ENCODE results near the gene LMLN.

Gene LMLN

DNA sequence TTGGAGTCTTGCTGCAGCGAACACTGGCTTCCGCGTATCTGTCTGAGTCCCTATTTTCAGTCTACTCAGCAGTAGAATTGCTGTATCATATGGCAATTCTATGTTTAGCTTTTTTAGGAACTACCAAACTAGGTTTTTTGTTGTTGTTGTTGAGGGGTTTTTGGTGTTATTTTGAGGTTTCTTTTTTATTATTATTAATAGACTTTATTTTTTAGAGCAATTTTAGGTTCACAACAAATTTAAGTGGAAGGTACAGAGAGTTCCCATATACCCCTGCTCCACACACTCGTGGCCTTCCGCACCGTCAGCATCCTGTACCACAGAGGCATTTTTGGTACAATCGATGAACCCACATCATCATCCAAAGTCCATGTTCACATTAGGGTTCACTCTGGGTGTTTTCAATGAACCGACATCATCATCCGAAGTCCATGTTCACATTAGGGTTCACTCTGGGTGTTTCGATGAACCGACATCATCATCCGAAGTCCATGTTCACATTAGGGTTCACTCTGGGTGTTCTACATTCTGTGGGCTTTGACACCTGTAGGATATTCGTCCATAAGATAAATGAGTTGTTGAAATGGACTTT, 67.9 kb downstream of the LMLN start:
- TF ChIP-seq, protein P1, sequence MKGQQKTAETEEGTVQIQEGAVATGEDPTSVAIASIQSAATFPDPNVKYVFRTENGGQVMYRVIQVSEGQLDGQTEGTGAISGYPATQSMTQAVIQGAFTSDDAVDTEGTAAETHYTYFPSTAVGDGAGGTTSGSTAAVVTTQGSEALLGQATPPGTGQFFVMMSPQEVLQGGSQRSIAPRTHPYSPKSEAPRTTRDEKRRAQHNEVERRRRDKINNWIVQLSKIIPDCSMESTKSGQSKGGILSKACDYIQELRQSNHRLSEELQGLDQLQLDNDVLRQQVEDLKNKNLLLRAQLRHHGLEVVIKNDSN (IDR thresholded peaks at IDR 0.05) = no peak
- TF ChIP-seq FOXM1 (IDR thresholded peaks at IDR 0.05; ENCODE audit: borderline replicate concordance, low read depth) (no peak), NFIC (IDR thresholded peaks at IDR 0.05) (no peak), TAF1 (IDR thresholded peaks at IDR 0.05; ENCODE audit: low read depth) (no peak), CEBPB (IDR thresholded peaks at IDR 0.05) (no peak), YY1 (IDR thresholded peaks at IDR 0.05; ENCODE audit: low read depth) (no peak), TCF12 (IDR thresholded peaks at IDR 0.05; ENCODE audit: low read depth) (no peak), CREB1 (IDR thresholded peaks at IDR 0.05; ENCODE audit: low read depth) (no peak), EP300 (IDR thresholded peaks at IDR 0.05; ENCODE audit: borderline replicate concordance) (no peak), TEAD4 (IDR thresholded peaks at IDR 0.05) (no peak), RAD21 (IDR thresholded peaks at IDR 0.05; ENCODE audit: low read depth) (no peak)
- TF ChIP-seq, protein P2, sequence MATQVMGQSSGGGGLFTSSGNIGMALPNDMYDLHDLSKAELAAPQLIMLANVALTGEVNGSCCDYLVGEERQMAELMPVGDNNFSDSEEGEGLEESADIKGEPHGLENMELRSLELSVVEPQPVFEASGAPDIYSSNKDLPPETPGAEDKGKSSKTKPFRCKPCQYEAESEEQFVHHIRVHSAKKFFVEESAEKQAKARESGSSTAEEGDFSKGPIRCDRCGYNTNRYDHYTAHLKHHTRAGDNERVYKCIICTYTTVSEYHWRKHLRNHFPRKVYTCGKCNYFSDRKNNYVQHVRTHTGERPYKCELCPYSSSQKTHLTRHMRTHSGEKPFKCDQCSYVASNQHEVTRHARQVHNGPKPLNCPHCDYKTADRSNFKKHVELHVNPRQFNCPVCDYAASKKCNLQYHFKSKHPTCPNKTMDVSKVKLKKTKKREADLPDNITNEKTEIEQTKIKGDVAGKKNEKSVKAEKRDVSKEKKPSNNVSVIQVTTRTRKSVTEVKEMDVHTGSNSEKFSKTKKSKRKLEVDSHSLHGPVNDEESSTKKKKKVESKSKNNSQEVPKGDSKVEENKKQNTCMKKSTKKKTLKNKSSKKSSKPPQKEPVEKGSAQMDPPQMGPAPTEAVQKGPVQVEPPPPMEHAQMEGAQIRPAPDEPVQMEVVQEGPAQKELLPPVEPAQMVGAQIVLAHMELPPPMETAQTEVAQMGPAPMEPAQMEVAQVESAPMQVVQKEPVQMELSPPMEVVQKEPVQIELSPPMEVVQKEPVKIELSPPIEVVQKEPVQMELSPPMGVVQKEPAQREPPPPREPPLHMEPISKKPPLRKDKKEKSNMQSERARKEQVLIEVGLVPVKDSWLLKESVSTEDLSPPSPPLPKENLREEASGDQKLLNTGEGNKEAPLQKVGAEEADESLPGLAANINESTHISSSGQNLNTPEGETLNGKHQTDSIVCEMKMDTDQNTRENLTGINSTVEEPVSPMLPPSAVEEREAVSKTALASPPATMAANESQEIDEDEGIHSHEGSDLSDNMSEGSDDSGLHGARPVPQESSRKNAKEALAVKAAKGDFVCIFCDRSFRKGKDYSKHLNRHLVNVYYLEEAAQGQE (IDR thresholded peaks at IDR 0.05; ENCODE audit: low read depth) = no peak
- TF ChIP-seq, protein P3, sequence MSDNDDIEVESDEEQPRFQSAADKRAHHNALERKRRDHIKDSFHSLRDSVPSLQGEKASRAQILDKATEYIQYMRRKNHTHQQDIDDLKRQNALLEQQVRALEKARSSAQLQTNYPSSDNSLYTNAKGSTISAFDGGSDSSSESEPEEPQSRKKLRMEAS (IDR thresholded peaks at IDR 0.05) = no peak

DNA sequence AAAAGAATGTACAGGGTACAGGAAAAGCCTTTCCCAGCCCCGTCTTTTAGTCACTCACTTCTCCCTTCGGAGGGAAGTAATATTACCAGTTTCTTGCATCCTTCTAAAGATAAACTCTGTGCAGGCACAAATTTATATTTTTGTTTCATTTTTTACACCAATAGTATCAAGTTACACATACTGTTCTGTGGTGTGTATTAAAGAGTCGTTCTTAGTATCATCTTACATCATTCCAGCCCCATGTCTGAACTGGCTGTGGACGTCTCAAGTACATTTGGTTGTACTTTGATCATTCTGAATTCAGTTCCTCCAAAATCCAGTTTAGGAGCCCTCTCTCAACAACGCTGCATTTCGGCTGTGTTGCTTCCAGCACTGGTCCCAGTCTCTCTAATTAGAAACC, 68.7 kb downstream of the LMLN start:
- TF ChIP-seq TCF12 (IDR thresholded peaks at IDR 0.05; ENCODE audit: low read depth) = no peak
- no peak for TF ChIP-seq CREB1 (IDR thresholded peaks at IDR 0.05; ENCODE audit: low read depth)
- TF ChIP-seq, protein P3 (IDR thresholded peaks at IDR 0.05) = no peak
- no peak for TF ChIP-seq ZBTB7A (IDR thresholded peaks at IDR 0.05; ENCODE audit: low read depth)
- no peak for TF ChIP-seq EGR1 (IDR thresholded peaks at IDR 0.05)
- no peak for TF ChIP-seq EP300 (IDR thresholded peaks at IDR 0.05; ENCODE audit: borderline replicate concordance)
- no peak for TF ChIP-seq NFIC (IDR thresholded peaks at IDR 0.05)
- no peak for TF ChIP-seq FOXM1 (IDR thresholded peaks at IDR 0.05; ENCODE audit: borderline replicate concordance, low read depth)
- TF ChIP-seq RAD21 (IDR thresholded peaks at IDR 0.05; ENCODE audit: low read depth) = no peak
- TF ChIP-seq, protein P1 (IDR thresholded peaks at IDR 0.05) = no peak
- TF ChIP-seq, protein P2 (IDR thresholded peaks at IDR 0.05; ENCODE audit: low read depth) = no peak
- TF ChIP-seq CEBPB (IDR thresholded peaks at IDR 0.05) = no peak
- no peak for TF ChIP-seq TEAD4 (IDR thresholded peaks at IDR 0.05)
- TF ChIP-seq YY1 (IDR thresholded peaks at IDR 0.05; ENCODE audit: low read depth) = no peak

DNA sequence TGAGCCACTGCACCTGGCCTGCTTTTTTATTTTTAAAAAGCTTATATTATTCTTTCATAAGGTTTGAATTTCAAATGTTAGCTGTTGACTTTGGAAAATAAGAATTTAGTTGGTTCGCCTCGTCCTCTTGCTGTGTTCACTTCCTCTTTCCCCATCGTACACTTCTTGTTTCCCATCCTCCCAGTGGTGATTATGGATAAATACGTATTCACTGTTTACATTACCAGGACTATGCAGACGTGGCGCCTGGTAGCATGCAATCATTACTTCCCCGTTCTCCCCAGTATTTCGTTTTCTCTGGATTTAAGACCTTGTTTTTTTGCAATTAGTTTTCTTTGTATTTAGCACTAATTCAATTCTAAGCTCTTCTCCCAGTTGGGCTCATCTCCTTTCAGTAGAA, 70.1 kb downstream of the LMLN start:
- no peak for TF ChIP-seq CREB1 (IDR thresholded peaks at IDR 0.05; ENCODE audit: low read depth)
- TF ChIP-seq EP300 (IDR thresholded peaks at IDR 0.05; ENCODE audit: borderline replicate concordance) = no peak
- no peak for TF ChIP-seq RAD21 (IDR thresholded peaks at IDR 0.05; ENCODE audit: low read depth)
- no peak for TF ChIP-seq YY1 (IDR thresholded peaks at IDR 0.05; ENCODE audit: low read depth)
- TF ChIP-seq, protein P1 (IDR thresholded peaks at IDR 0.05) = no peak
- TF ChIP-seq NFIC (IDR thresholded peaks at IDR 0.05) = no peak
- TF ChIP-seq CEBPB (IDR thresholded peaks at IDR 0.05) = no peak
- TF ChIP-seq, protein P2 (IDR thresholded peaks at IDR 0.05; ENCODE audit: low read depth) = no peak
- TF ChIP-seq ZBTB7A (IDR thresholded peaks at IDR 0.05; ENCODE audit: low read depth) = no peak
- no peak for TF ChIP-seq EGR1 (IDR thresholded peaks at IDR 0.05)
- no peak for TF ChIP-seq TCF12 (IDR thresholded peaks at IDR 0.05; ENCODE audit: low read depth)
- TF ChIP-seq, protein P3 (IDR thresholded peaks at IDR 0.05) = no peak
